Skeletal muscle satellite cell (primary cell): Measurements from ENCODE around the gene SLC35F5.
A peak's percentile ranks its signal among the peaks of the same experiment; 100 is the strongest.
"Not testable (repeated sequence)": the region's sequence is repeated elsewhere in the genome, so short reads cannot be mapped to it uniquely, and the experiment has no call there.

ENCODE experiments used
- H3K27me3 ChIP-seq: 2 replicates; pipeline ENCODE4 v1.7.0; 2013; ENCODE audit warnings: low read length; ENCODE audit not compliant: control insufficient read depth, insufficient read depth
- H3K36me3 ChIP-seq: 2 replicates; pipeline ENCODE4 v1.7.0; 2013; ENCODE audit warnings: mild to moderate bottlenecking, control low read depth, low read length; ENCODE audit not compliant: insufficient read depth
- H3K4me1 ChIP-seq: 2 replicates; pipeline ENCODE4 v1.7.0; 2013; ENCODE audit warnings: low read length; ENCODE audit not compliant: control insufficient read depth, insufficient read depth
- H3K4me2 ChIP-seq: 2 replicates; pipeline ENCODE4 v1.7.0; 2013; ENCODE audit warnings: mild to moderate bottlenecking, low read length
- H3K4me3 ChIP-seq: 2 replicates; pipeline ENCODE4 v1.7.0; 2013; ENCODE audit warnings: low read length
- H3K9ac ChIP-seq: 2 replicates; pipeline ENCODE4 v1.7.0; 2013; ENCODE audit warnings: mild to moderate bottlenecking, low read depth, low read length, moderate library complexity
- H3K9me3 ChIP-seq: replicated peaks from 2 replicates; pipeline ENCODE4 v1.7.0; 2013; ENCODE audit warnings: mild to moderate bottlenecking, control low read depth, low read length

SLC35F5 gene

DNA sequence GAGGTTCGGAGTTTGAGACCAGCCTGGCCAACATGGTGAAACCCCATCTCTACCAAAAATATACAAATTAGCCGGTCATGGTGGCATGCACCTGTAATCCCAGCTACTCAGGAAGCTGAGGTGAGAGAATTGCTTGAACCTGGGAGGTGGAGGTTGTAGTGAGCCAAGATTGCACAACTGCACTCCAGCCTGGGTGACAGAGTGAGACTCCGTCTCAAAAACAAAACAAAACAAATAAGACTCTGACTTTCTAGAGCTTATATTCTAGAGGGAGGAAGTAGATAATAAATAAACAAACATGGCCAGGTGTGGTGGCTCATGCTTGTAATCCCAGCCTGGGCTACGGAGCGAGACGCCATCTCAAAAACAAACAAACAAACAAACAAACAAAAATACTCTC is 18.2 kb upstream of the SLC35F5 start:
- not testable (repeated sequence) for H3K4me1 ChIP-seq, H3K36me3 ChIP-seq, H3K9ac ChIP-seq, H3K9me3 ChIP-seq, H3K27me3 ChIP-seq, H3K4me3 ChIP-seq, H3K4me2 ChIP-seq

DNA sequence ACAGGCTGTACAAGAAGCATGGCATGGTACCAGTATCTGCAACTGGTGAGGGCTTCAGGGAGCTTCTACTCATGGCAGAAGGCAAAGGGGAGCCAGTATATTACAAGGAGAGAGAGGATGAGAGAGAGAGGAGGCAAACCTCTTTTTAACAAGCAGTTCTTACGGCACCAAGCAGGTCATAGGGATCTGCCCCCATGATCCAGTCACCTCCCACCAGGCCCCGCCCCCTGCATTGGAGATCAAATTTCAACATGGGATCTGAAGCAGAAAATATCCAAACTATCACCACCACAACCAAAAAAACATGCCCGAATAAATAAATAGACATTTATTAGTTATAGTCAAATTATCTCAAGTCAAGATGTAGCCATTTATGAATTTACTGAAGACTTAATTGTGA is 14.5 kb upstream of the SLC35F5 start:
- H3K9ac ChIP-seq, result no peak overlapping the region
- H3K4me2 ChIP-seq, result no peak overlapping the region
- H3K4me1 ChIP-seq, result no peaks in the 10 kb centered on the region
- no peaks in the 10 kb centered on the region for H3K27me3 ChIP-seq
- H3K36me3 ChIP-seq, result no peaks in the 10 kb centered on the region
- H3K9me3 ChIP-seq, result no peaks in the 10 kb centered on the region
- H3K4me3 ChIP-seq, result no peak overlapping the region

DNA sequence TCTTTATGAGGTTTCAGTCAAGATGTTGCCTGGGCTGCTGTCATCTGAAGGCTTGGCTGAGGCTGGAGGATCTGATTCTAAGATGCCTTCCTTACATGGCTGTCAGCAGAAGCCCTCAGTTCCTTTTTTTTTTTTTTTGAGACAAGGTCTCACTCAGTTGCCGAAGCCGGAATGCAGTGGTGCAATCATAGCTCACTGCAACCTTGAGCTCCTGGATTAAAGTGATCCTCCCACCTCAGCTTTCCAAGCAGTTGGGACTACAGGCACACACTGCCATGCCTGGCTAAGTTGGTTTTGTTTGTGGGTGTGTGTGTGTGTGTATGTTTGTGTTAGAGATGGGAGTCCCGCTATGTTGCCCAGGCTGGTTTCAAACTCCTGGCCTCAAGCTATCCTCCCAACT is 13.1 kb upstream of the SLC35F5 start:
- Histone ChIP-seq H3K27me3 (no peaks in the 10 kb centered on the region), H3K9me3 (no peaks in the 10 kb centered on the region), H3K4me1 (no peaks in the 10 kb centered on the region), H3K4me3 (no peak overlapping the region), H3K9ac (no peak overlapping the region), H3K36me3 (no peaks in the 10 kb centered on the region), H3K4me2 (no peak overlapping the region)

DNA sequence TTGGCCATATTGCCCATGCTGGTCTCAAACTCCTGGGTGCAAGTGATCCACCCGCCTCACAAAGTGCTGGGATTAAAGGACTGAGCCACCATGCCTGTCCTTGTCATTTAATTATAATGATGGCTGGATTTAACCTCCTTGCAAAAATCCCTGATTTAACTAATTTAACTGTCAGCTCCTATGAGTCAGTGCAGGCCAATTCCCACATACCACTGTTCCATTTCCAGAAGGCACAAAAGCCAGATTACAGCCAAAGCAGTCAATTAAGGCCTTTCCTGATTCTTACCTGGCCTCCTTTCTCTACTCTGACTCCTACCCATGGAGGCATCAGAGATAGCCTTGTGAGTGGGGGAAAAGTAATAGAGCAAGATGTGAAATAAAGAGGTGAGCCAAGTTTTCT is 12.3 kb upstream of the SLC35F5 start:
- Histone ChIP-seq H3K36me3 (no peaks in the 10 kb centered on the region), H3K4me2 (no peak overlapping the region), H3K4me1 (no peaks in the 10 kb centered on the region), H3K27me3 (no peaks in the 10 kb centered on the region), H3K9me3 (no peaks in the 10 kb centered on the region), H3K9ac (no peak overlapping the region), H3K4me3 (no peak overlapping the region)

DNA sequence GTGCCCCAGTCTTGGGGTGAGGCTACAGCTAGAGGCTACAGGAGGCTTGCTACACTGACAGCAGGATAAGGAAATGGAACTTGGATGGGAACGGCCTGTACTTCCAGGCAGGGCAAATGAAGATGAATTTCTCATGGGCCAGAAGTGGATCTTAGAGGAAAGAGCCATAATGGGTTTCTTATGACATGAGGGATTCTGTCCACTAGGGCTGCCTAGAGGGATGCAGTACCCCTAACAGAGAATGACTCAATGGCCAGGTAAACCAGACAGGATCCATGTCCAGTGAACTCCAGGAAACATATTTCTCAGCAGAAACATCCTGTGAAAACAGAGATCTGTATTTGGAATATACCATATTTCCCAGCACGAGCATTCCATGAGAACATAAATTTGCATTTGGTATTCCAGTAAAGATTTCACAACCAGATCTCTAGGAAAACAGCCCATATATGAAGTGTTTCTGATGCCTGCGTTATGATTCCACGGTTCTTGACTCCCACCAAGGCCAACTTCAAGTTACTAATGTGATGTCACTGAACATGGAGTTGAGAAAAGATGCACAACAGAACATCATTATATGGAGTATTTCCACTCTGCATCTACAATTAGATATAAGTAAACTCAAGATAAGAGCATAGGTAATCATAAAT is 11.5 kb upstream of the SLC35F5 start:
- Histone ChIP-seq H3K9me3 (no peaks in the 10 kb centered on the region), H3K27me3 (no peaks in the 10 kb centered on the region), H3K36me3 (no peaks in the 10 kb centered on the region), H3K4me2 (no peak overlapping the region), H3K9ac (no peak overlapping the region), H3K4me1 (peaks cover 4% of the 10 kb centered on the region), H3K4me3 (no peak overlapping the region)

DNA sequence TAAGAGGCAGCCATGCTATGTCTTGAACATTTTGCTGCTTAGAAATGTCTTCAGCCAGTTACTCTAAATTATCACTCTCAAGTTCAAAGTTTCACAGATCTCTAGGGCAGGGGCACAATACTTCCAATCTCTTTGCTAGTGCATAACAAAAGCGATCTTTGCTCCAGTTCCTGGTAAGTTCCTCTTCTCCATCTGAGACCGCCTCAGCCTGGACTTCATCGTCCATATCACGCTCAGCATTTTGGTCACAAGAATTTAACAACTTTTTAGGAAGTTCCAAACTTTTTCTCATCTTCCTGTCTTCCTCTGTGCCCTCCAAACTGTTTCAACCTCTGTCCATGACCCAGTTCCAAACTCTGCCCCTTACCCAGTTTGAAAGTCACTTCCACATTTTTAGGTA is 8.8 kb upstream of the SLC35F5 start:
- no peak overlapping the region for H3K9ac ChIP-seq

DNA sequence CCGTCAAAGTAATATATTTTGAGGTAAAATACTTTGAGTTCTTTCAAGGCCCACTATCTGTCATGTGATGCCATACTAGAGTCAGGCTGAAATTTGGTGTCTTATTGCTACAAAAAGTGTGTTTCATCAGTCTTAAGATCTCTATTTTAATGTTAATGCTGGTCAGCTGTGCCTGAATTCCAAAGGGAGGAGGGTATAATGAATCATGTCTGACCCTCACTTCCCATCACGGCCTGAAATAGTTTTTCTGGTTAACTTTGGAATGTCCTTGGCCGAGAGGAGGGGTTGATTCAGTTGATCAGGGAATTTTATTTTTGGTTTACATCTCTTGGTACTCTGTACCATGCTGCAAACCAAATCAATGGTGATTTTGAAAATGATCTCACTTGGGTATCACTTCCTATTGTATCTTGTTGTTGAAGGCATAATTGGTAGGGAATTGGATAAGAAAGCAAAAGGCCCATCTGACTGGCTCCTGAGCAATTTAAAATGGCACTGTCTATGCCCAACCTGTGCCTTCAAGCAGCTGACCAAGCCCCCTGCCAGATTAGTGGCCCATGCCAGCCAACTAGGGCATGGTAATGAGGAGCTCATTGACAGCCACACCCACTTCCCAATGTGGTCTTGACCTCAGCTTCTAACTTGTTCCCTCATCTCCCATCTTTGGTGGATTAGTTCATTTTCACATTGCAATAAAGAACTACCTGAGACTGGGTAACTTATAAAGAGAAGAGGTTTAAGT is 6.1 kb upstream of the SLC35F5 start:
- H3K27me3 ChIP-seq, result no peaks in the 10 kb centered on the region
- H3K4me1 ChIP-seq, result peaks cover 36% of the 10 kb centered on the region
- peak overlapping the region; percentile 47 for H3K9ac ChIP-seq
- H3K9me3 ChIP-seq, result no peaks in the 10 kb centered on the region
- H3K4me2 ChIP-seq, result peak overlapping the region; percentile 56
- H3K4me3 ChIP-seq, result peak overlapping the region; percentile 36
- no peaks in the 10 kb centered on the region for H3K36me3 ChIP-seq

More for the DNA sequence above, 8.8 kb upstream of the SLC35F5 start:
- Histone ChIP-seq H3K4me2 (no peak overlapping the region), H3K27me3 (no peaks in the 10 kb centered on the region), H3K4me3 (no peak overlapping the region), H3K4me1 (peaks cover 30% of the 10 kb centered on the region), H3K9me3 (no peaks in the 10 kb centered on the region), H3K36me3 (no peaks in the 10 kb centered on the region)

DNA sequence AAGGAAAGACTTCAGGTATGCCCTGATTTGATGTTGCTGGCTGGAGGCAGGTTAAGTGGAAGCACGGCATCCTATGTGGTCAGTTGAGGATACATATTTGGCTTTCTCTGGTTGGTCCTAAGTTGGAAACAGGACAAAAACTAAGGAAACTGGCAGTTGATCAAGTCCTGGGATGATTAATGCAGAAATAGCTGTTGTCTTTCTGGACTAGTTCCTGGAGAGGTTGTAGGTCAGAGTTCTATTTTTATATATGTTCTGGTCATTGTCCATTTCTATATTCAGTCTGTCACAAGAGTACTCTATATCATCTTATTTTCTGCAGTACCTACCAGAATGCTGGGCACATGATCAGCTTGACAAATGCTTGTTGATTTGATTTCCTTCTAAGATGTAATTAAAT is 4.0 kb upstream of the SLC35F5 start:
- Histone ChIP-seq H3K9me3 (no peaks in the 10 kb centered on the region), H3K9ac (no peak overlapping the region), H3K4me2 (peak overlapping the region; percentile 39), H3K4me1 (peaks cover 38% of the 10 kb centered on the region), H3K27me3 (no peaks in the 10 kb centered on the region), H3K4me3 (no peak overlapping the region), H3K36me3 (no peaks in the 10 kb centered on the region)

DNA sequence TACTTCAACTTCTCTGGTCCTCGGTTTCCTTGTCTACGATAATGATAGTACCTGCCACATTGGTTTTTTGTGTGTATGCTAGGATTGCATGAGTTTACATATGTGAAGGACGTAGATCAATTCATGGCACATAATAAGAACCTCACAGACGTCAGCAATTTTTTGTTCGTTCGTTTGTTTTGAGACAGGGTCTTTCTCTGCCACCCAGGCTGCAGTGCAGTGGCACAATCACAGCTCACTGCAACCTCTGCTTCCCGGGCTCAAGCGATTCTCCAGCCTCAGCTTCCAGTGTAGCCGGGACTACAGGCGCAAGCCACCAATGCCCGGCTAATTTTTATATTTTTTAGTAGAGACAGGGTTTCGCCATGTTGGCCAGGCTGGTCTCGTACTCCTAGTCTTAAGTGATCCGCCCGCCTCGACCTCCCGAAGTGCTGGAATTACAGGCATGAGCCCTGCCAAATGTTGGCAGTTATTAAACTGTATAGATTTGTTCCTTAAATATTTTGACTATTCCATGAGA is 756 bp upstream of the SLC35F5 start:
- Histone ChIP-seq H3K27me3 (no peaks in the 10 kb centered on the region), H3K4me3 (peak overlapping the region; percentile 98), H3K4me1 (peaks cover 36% of the 10 kb centered on the region), H3K9me3 (no peaks in the 10 kb centered on the region), H3K9ac (peak overlapping the region; percentile 86), H3K36me3 (peaks cover 6% of the 10 kb centered on the region), H3K4me2 (peak overlapping the region; percentile 84)

DNA sequence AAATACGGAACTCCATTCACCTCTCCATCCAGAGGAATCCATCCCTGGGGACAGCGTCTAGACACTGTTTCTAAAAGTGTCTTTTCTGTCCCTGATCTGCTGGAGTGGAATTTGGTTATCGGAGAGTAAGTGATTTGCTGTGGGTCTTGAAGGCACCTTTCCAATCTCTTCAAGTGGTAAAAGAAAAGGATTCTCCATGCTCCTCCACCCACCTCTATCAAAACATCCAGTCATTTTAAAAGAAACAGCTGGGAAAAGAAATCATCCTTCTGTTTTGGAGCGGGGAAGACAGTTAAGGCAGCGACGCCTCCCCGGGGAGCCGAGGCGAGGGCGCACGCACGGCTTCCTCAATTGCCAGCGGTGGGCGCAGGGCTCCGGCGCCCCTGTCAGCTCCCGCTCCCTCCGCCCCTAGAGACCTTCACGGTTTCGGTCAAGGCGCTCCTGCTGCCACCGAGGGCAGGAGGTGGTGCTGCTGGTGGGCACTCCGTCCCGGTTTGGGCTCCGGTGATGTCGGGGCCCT is 547 bp downstream of the SLC35F5 start:
- peak overlapping the region; percentile 98 for H3K4me3 ChIP-seq
- peak overlapping the region; percentile 82 for H3K4me2 ChIP-seq
- H3K9me3 ChIP-seq, result no peaks in the 10 kb centered on the region
- peak overlapping the region; percentile 86 for H3K9ac ChIP-seq
- peaks cover 16% of the 10 kb centered on the region for H3K36me3 ChIP-seq
- H3K4me1 ChIP-seq, result peaks cover 23% of the 10 kb centered on the region
- H3K27me3 ChIP-seq, result no peaks in the 10 kb centered on the region

DNA sequence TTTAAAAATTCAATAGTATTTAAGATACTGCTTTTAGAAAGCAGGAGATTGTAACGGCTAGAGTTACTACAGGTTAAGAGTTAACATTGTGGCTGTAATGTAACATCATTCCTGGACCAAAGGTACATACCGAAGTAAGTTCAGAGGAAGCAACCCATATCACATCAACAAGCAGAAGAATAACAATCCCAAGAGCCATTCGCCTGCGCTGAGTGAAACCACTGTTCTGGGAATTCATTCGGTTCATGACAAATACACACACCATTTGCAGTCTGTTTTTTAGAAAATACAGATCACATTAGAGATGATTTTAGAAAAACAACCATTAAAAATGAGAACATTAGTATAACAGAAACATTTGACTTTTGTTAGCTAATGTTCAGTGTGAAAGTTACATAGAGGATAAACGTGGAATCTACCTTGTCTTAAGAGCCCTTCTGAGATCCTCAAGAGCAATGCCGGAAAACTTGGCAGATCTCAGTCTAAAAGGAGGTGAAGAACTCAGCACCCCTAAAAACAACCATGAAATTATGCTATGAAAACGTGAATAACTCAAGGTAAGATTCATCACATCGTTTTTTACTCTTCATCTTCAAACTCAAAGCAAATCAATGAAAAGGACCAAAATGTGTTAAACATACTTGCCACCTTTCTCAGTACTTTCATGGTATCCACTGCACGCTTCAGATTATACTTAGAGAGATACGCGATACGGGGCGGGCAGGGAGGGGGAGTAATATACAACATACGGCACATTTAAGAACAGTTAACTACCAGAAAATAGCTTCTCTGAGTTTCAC is 1.2 kb downstream of the SLC35F5 start:
- Histone ChIP-seq H3K36me3 (peaks cover 22% of the 10 kb centered on the region), H3K4me3 (peak overlapping the region; percentile 98), H3K4me1 (peaks cover 17% of the 10 kb centered on the region), H3K27me3 (no peaks in the 10 kb centered on the region), H3K4me2 (peak overlapping the region; percentile 82), H3K9ac (peak overlapping the region; percentile 86), H3K9me3 (no peaks in the 10 kb centered on the region)
